ENCODE data around the gene EXD3.

Gene EXD3

GRCh38 chr9:137310189-137311052, 112.5 kb downstream of the EXD3 start:
- H3K27ac ChIP-seq = no peak overlapping the region
- no peak for TF ChIP-seq CTCF (conservative IDR thresholded peaks at IDR 0.05)

- TF ChIP-seq CTCF (conservative IDR thresholded peaks at IDR 0.05) = no peak
- H3K27ac ChIP-seq = no peak overlapping the region
These were observed 113.4 kb downstream of the EXD3 start for GRCh38 chr9:137309368-137310188.

GRCh38 chr9:137308057-137308619, 114.8 kb downstream of the EXD3 start:
- H3K27ac ChIP-seq = no peak overlapping the region
- no peak for TF ChIP-seq CTCF (conservative IDR thresholded peaks at IDR 0.05)

- peak overlapping the region; percentile 31; the same call in 1 of the 2 replicates for H3K27ac ChIP-seq
- TF ChIP-seq CTCF (conservative IDR thresholded peaks at IDR 0.05) = no peak
These were observed 115.5 kb downstream of the EXD3 start for GRCh38 chr9:137307255-137308056.

GRCh38 chr9:137306850-137307254, 116.1 kb downstream of the EXD3 start:
- TF ChIP-seq CTCF (conservative IDR thresholded peaks at IDR 0.05) = no peak

GRCh38 chr9:137306066-137306849, 116.7 kb downstream of the EXD3 start:
- TF ChIP-seq CTCF (conservative IDR thresholded peaks at IDR 0.05) = no peak

More at GRCh38 chr9:137306850-137307254, 116.1 kb downstream of the EXD3 start:
- peak overlapping the region; percentile 31; the same call in 1 of the 2 replicates for H3K27ac ChIP-seq

More at GRCh38 chr9:137306066-137306849, 116.7 kb downstream of the EXD3 start:
- H3K27ac ChIP-seq = no peak overlapping the region

All from VCaP (cell line).